GM03348 (cell line): ENCODE results near the gene ODC1.
A peak's percentile ranks its signal among the peaks of the same experiment; 100 is the strongest.
"Not testable (repeated sequence)": the region's sequence is repeated elsewhere in the genome, so short reads cannot be mapped to it uniquely, and the experiment has no call there.

Source experiments
- DNase-seq: peaks from one replicate; pipeline ENCODE4 v3.0.0; 2012; ENCODE audit warnings: low spot score

ODC1 gene

GRCh38 chr2:10478298-10478625, 30.1 kb upstream of the ODC1 start:
- no peak for DNase-seq

GRCh38 chr2:10477443-10478297, 29.5 kb upstream of the ODC1 start:
- DNase-seq, result no peak

GRCh38 chr2:10476723-10477442, 28.8 kb upstream of the ODC1 start:
- no peak for DNase-seq

- DNase-seq, result no peak
These were observed 27.9 kb upstream of the ODC1 start for GRCh38 chr2:10475811-10476660.

GRCh38 chr2:10475221-10475722, 27.1 kb upstream of the ODC1 start:
- DNase-seq, result no peak

- no peak for DNase-seq
These were observed 25.1 kb upstream of the ODC1 start for GRCh38 chr2:10473121-10473756.

- no peak for DNase-seq
These were observed 23.8 kb upstream of the ODC1 start for GRCh38 chr2:10471955-10472354.

GRCh38 chr2:10471046-10471571, 23.0 kb upstream of the ODC1 start:
- no peak for DNase-seq

- DNase-seq, result no peak
These were observed 22.0 kb upstream of the ODC1 start for GRCh38 chr2:10469955-10470608.

- no peak for DNase-seq
These were observed 21.2 kb upstream of the ODC1 start for GRCh38 chr2:10469301-10469700.

GRCh38 chr2:10467401-10467800, 19.3 kb upstream of the ODC1 start:
- no peak for DNase-seq

- DNase-seq, result no peak
These were observed 18.7 kb upstream of the ODC1 start for GRCh38 chr2:10466801-10467200.

GRCh38 chr2:10465910-10466309, 17.8 kb upstream of the ODC1 start:
- no peak for DNase-seq

GRCh38 chr2:10462178-10463083, 14.3 kb upstream of the ODC1 start:
- no peak for DNase-seq

- DNase-seq, result no peak
These were observed 12.3 kb upstream of the ODC1 start for GRCh38 chr2:10460366-10460796.

GRCh38 chr2:10457846-10458598, 9.9 kb upstream of the ODC1 start:
- DNase-seq, result peak; percentile 47

GRCh38 chr2:10457195-10457594, 9.1 kb upstream of the ODC1 start:
- not testable (repeated sequence) for DNase-seq

- DNase-seq, result no peak
These were observed 6.4 kb upstream of the ODC1 start for GRCh38 chr2:10454505-10454904.

GRCh38 chr2:10453905-10454298, 5.8 kb upstream of the ODC1 start:
- DNase-seq, result no peak
